DOHH2 (cell line): ENCODE data around the gene STRN4.

Source experiments
- EZH2phosphoT487 ChIP-seq: fragments of 200-600 bp; sonication (generic); IDR thresholded peaks from 2 replicates; pipeline ENCODE4 v1.6.1; 2017; ENCODE audit warnings: borderline replicate concordance, mild to moderate bottlenecking, antibody characterized with exemption, low read length, moderate library complexity, mixed read lengths
- TF ChIP-seq, protein P1 (sequence below): fragments of 200-600 bp; sonication (generic); IDR thresholded peaks from one replicate; pipeline ENCODE4 v1.5.1; 2014; ENCODE audit warnings: antibody characterized with exemption, mild to moderate bottlenecking, low read depth, low read length; ENCODE audit not compliant: poor library complexity, severe bottlenecking

DNA sequence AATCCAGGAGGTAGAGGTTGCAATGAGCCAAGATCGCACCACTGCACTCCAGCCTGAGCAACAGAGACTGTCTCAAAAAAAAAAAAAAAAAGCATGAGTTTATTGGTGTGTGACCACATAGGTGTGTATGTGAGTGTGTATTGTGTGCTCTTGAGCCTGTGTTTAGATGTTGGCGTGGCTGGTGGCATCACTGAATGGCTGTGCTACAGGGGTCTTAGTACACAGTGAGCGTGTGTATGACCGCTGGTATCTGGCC is 39.7 kb upstream of the STRN4 start:
- TF ChIP-seq, protein P1, sequence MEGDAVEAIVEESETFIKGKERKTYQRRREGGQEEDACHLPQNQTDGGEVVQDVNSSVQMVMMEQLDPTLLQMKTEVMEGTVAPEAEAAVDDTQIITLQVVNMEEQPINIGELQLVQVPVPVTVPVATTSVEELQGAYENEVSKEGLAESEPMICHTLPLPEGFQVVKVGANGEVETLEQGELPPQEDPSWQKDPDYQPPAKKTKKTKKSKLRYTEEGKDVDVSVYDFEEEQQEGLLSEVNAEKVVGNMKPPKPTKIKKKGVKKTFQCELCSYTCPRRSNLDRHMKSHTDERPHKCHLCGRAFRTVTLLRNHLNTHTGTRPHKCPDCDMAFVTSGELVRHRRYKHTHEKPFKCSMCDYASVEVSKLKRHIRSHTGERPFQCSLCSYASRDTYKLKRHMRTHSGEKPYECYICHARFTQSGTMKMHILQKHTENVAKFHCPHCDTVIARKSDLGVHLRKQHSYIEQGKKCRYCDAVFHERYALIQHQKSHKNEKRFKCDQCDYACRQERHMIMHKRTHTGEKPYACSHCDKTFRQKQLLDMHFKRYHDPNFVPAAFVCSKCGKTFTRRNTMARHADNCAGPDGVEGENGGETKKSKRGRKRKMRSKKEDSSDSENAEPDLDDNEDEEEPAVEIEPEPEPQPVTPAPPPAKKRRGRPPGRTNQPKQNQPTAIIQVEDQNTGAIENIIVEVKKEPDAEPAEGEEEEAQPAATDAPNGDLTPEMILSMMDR, result no peak
- TF ChIP-seq EZH2phosphoT487, result no peak
